Fibroblast of lung (primary cell): ENCODE measurements around the gene CLDN4.
"Not testable (repeated sequence)": the region's sequence is repeated elsewhere in the genome, so short reads cannot be mapped to it uniquely, and the experiment has no call there.

ENCODE experiments used
- CTCF ChIP-seq, 2 donors: IDR thresholded peaks in 1 of 2; conservative IDR thresholded peaks in 1 of 2; 1 replicate in 1 of 2; 2 replicates in 1 of 2; pipeline ENCODE4 v1.5.1; 2011 to 2012; ENCODE audit warnings: low read length in 2 of 2, control low read depth in 1 of 2, inconsistent platforms in 1 of 2, low read depth in 1 of 2, mild to moderate bottlenecking in 1 of 2
- EZH2 ChIP-seq: IDR thresholded peaks from 2 replicates; pipeline ENCODE4 v1.5.1; 2012; ENCODE audit warnings: low read length, control low read depth, mild to moderate bottlenecking; ENCODE audit errors: missing control alignments

GRCh38 chr7:73821597-73822285 lies 9.1 kb upstream of the CLDN4 start:
- TF ChIP-seq EZH2; CTCF (conservative IDR thresholded peaks at IDR 0.05 in 1 of 2, IDR thresholded peaks at IDR 0.05 in 1 of 2; ENCODE audit: low read depth in 1 of 2, low read length in 2 of 2): not testable (repeated sequence)
